Memory B cell (primary cell): ENCODE measurements around the gene WNT5A.

Source experiments
- ATAC-seq: fragments of 150-1000 bp; cut with Tn5 transposase; 2 replicates; pipeline ENCODE4 v1.10.0; 2021; ENCODE audit warnings: low read depth, mild to moderate bottlenecking, moderate library complexity
- DNase-seq, 2 donors: peaks; one replicate each; pipeline ENCODE4 v3.0.0; 2022; ENCODE audit warnings: low spot score in 2 of 2
- H3K27ac Mint-ChIP-seq: one replicate; pipeline ENCODE4 v1.8.0; 2022; ENCODE audit warnings: mild to moderate bottlenecking, moderate library complexity, mixed read lengths
- H3K27me3 Mint-ChIP-seq: one replicate; pipeline ENCODE4 v1.8.0; 2022; ENCODE audit warnings: mixed read lengths
- H3K36me3 Mint-ChIP-seq: one replicate; pipeline ENCODE4 v1.8.0; 2022; ENCODE audit warnings: mild to moderate bottlenecking, mixed read lengths
- H3K4me1 Mint-ChIP-seq: one replicate; pipeline ENCODE4 v1.8.0; 2022; ENCODE audit warnings: mixed read lengths
- H3K4me3 Mint-ChIP-seq: one replicate; pipeline ENCODE4 v1.8.0; 2022; ENCODE audit warnings: mild to moderate bottlenecking, moderate library complexity, mixed read lengths
- H3K9me3 Mint-ChIP-seq: one replicate; pipeline ENCODE4 v1.8.0; 2022; ENCODE audit warnings: mixed read lengths

The WNT5A gene

DNA sequence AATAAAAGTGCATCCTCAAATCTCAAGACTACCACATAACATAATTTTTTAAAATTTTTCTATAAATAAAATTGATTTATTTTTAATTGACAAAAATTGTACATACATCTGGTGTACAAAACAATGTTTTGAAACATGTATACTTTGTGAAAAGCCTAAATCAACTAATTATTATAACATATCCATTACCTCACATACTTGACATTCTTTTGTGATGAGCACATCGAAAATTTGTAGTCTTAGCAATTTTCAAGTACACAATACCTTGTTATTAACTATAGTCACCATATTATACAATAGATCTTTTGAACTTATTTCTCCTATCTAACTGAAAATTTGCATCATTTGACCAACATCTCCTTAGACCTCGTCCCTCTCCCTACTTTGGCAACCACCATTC lies 7.9 kb upstream of the WNT5A start:
- peaks cover 6% of the 10 kb centered on the region for H3K27me3 Mint-ChIP-seq
- H3K4me1 Mint-ChIP-seq = no peaks in the 10 kb centered on the region
- H3K4me3 Mint-ChIP-seq = no peak overlapping the region
- no peaks in the 10 kb centered on the region for H3K36me3 Mint-ChIP-seq
- ATAC-seq = no peak
- H3K9me3 Mint-ChIP-seq = peaks cover 2% of the 10 kb centered on the region
- H3K27ac Mint-ChIP-seq = no peak overlapping the region
- no peak for DNase-seq

DNA sequence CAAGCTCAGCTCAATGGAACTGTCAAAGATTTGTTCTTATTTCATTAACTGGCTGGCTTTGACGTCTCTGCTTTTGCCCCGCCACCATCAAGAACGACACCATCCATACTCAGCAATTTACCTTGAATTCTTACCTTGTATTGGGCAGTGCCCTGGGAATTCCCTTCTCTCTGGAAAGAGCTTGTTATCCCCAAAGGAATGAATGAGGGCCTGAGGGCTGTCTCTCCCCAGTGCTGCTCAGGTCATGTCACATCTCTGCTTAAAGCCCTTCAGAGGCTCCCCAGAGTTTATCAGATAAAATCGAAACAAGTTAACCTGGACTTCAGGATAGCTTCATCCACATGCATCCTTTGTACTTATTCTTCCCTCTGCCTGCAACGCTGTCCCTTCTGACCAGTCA lies 5.9 kb upstream of the WNT5A start:
- Mint-ChIP-seq H3K36me3 (no peaks in the 10 kb centered on the region), H3K27me3 (peaks cover 16% of the 10 kb centered on the region), H3K4me1 (peaks cover 4% of the 10 kb centered on the region), H3K9me3 (peaks cover 2% of the 10 kb centered on the region), H3K4me3 (no peak overlapping the region), H3K27ac (no peak overlapping the region)
- DNase-seq = no peak
- ATAC-seq = no peak

DNA sequence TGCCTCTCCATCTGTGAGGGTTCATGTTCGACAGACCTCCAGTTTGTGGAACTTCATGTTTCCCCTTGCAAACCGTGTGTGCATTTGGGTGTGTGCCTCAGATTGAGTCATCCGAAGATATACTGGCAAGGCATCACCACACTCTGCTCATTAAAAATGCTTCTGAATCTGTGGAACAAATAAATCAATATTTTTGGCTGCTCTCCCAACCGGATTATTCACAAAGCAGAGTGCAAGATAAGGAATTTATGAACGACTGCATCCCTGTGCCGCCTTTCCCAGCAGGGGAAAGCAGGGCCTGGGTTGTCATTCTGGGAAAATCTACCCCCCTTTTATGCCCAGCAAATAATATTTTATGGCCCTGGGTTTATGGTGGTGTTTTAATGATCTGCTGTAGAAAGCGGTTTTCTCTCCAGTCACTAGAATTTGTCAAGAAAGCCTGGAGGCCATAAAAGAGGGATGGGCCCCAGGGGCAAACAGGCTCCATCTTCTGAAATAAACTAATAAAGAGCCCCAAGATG lies 4.2 kb upstream of the WNT5A start:
- Mint-ChIP-seq H3K9me3 (peaks cover 2% of the 10 kb centered on the region), H3K36me3 (no peaks in the 10 kb centered on the region), H3K4me3 (no peak overlapping the region), H3K27me3 (peaks cover 19% of the 10 kb centered on the region), H3K27ac (no peak overlapping the region), H3K4me1 (peaks cover 7% of the 10 kb centered on the region)
- DNase-seq (no peak), ATAC-seq (no peak)

- Mint-ChIP-seq H3K36me3 (no peaks in the 10 kb centered on the region), H3K27me3 (peaks cover 21% of the 10 kb centered on the region), H3K4me3 (no peak overlapping the region), H3K27ac (no peak overlapping the region), H3K9me3 (peaks cover 2% of the 10 kb centered on the region), H3K4me1 (peaks cover 9% of the 10 kb centered on the region)
- ATAC-seq (no peak), DNase-seq (no peak)
These were observed 3.3 kb upstream of the WNT5A start for GRCh38 chr3:55490276-55490913.

GRCh38 chr3:55489798-55490132 lies 2.7 kb upstream of the WNT5A start:
- no peaks in the 10 kb centered on the region for H3K9me3 Mint-ChIP-seq
- H3K4me1 Mint-ChIP-seq = peaks cover 11% of the 10 kb centered on the region
- DNase-seq (no peak), ATAC-seq (no peak)
- no peak overlapping the region for H3K27ac Mint-ChIP-seq
- no peaks in the 10 kb centered on the region for H3K36me3 Mint-ChIP-seq
- no peak overlapping the region for H3K4me3 Mint-ChIP-seq
- peaks cover 22% of the 10 kb centered on the region for H3K27me3 Mint-ChIP-seq

- peak overlapping the region; percentile 24 for H3K4me3 Mint-ChIP-seq
- H3K9me3 Mint-ChIP-seq = no peaks in the 10 kb centered on the region
- no peak overlapping the region for H3K27ac Mint-ChIP-seq
- DNase-seq = no peak
- ATAC-seq = no peak
- peaks cover 13% of the 10 kb centered on the region for H3K4me1 Mint-ChIP-seq
- no peaks in the 10 kb centered on the region for H3K36me3 Mint-ChIP-seq
- peaks cover 23% of the 10 kb centered on the region for H3K27me3 Mint-ChIP-seq
These were observed 1.4 kb upstream of the WNT5A start for GRCh38 chr3:55488398-55489055.

DNA sequence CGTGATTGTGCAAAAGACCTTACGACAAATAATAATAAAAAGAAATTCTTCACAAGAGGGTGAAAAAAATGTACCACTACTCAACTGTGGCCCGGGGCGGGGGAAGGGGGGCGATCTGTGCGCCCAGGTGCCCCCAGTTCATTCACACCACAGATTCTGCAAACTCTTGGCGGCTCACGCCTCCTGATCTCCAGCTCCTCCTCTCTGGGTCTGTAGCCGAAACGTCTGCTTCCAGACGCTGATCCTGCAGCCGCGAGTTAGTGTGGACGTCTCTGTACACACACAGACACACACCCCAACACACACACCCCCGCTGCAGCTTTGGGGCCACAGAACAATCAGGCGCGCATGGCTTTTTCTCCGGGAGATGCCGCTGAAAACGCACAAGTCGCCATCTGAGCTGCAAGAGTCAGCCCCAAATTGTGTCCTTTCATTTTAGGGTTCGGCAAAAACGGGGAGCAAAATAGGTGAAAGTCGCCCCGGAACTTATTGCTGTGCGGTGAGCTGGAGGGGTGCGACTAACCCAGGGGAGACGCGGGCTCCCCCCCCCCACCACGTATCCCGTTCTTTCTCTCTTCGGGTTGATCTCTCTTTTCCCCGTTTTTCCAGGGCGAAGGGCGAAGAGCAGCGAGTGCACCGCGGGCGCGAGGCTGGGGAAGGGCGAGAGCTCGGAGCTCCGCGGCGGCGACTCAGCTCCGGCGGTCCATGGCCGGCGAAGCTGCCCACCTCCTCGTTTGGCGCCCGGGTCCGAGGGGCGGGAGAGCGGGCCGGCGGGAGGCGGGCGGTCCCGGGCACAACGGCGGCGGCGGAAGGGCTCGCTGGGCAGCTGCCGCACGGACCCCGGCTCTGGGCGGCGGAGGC lies 505 bp upstream of the WNT5A start:
- Mint-ChIP-seq H3K36me3 (no peaks in the 10 kb centered on the region), H3K4me1 (peaks cover 13% of the 10 kb centered on the region), H3K9me3 (no peaks in the 10 kb centered on the region), H3K27me3 (peaks cover 31% of the 10 kb centered on the region), H3K4me3 (peak overlapping the region; percentile 71), H3K27ac (no peak overlapping the region)
- no peak for ATAC-seq
- DNase-seq = no peak

DNA sequence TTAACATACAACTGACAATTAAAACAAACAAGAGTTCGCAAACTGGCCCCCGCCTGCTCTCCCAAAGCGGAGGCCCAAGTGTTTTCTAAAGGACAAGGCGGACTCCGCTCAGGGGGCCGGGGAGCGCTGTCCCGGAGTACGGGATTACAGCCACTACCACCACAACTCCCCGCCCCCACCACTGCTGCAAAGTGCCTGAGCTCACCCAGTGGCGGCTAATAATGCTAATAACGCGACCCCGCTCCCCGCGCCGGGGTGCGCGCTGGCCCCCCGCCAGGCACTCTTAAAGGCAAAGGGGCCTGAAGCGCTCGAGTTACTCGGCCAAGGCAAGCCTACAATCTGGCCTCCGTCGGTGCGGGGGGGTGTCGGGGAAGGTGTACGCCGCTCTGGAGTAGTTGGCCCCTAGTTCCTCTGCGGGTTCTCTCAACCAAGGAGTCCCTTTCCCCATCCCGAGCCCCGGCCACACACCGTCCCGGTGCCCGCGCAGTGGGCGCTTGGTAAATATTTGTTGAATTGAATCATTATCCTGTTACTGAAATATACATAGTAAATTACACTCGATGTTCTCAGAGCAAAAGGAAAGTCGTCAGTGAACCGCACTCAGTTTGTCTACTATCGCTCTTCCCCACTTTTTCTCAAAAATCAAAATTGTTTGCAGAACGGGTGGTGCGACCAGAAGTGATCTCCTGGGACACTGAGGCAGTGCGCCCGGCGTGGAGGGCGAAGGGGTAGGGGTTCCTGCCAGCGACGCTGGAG lies 827 bp downstream of the WNT5A start:
- Mint-ChIP-seq H3K4me3 (peak overlapping the region; percentile 63), H3K9me3 (no peaks in the 10 kb centered on the region), H3K27me3 (peaks cover 32% of the 10 kb centered on the region), H3K4me1 (peaks cover 13% of the 10 kb centered on the region), H3K36me3 (peaks cover 2% of the 10 kb centered on the region), H3K27ac (no peak overlapping the region)
- ATAC-seq = no peak
- DNase-seq = no peak

DNA sequence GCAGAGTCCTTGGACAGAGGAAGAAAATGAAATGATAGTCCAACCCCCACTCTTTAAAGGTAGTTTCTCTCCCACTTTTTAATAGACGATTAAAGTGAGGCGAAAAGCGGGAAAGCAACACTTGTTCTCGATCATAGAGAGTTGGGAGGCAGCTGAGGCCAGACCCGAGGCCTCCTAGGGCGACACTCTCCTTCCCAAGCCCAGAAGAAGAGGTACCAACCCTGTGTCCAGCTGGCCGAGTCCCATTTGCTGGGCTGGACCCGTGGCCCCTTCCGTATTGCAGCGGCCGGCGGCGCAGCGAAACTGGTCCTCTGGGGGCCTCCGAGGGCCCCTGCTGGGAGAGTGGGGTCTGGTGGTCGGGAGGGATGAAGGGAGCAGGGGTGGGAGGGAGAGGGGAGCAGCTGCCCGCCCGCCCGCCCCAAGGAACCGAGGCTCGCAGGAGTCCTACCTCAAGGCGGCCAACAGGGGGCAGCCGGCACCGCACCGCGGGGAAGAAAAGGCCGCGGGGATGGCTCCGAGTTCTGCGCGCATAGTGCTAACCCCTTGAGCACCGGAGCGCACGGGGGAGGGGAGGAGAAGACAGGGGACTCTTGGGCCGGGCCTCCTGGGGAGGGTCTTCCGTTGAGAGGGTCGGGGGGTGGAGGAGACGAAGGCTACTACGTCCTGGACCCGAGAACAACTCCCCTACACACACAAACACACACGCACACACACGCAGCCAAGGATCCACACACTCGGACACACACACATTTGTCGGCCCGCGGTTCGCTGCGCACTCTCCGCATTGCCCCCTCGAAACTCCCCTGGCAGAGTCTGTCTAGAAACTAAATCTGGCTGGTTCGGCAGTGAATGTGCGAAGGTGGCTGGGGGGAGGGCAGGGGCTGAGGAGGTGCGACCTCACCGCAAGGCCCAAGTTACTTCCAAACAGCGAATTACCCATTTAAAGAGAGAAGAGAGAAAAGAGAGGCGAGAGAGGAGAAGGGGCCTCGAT lies 2.0 kb downstream of the WNT5A start:
- no peaks in the 10 kb centered on the region for H3K9me3 Mint-ChIP-seq
- H3K4me3 Mint-ChIP-seq = no peak overlapping the region
- H3K4me1 Mint-ChIP-seq = peaks cover 13% of the 10 kb centered on the region
- no peak for ATAC-seq
- no peak overlapping the region for H3K27ac Mint-ChIP-seq
- peaks cover 36% of the 10 kb centered on the region for H3K27me3 Mint-ChIP-seq
- DNase-seq = no peak
- peaks cover 2% of the 10 kb centered on the region for H3K36me3 Mint-ChIP-seq

DNA sequence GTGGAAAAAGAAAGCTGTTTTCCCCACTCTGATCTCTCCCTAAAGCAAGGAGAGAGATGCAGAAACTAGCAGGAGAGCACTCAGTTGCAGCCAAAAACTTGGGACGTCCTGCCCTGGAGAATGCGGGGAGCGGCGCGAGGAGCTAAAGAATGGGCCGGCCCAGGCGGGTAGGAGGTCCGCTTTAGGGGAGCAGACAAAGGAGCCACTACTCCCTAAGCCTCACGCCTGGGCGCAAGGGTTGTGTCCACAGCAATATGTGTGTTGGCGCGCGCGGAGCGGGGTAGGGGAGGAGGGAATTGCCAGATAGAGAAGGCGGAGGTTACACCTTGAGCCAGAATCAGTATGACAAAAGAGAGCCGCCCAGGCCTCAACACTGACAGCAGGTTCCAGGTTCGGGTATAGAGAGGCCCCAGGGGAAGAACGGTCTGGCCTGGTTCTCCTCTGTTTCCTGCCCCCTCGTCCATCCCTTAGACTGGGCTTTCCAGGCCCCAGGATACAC lies 2.9 kb downstream of the WNT5A start:
- H3K4me1 Mint-ChIP-seq = peaks cover 13% of the 10 kb centered on the region
- ATAC-seq (no peak), DNase-seq (no peak)
- H3K9me3 Mint-ChIP-seq = no peaks in the 10 kb centered on the region
- H3K27me3 Mint-ChIP-seq = peaks cover 35% of the 10 kb centered on the region
- peaks cover 2% of the 10 kb centered on the region for H3K36me3 Mint-ChIP-seq
- H3K4me3 Mint-ChIP-seq = no peak overlapping the region
- no peak overlapping the region for H3K27ac Mint-ChIP-seq

DNA sequence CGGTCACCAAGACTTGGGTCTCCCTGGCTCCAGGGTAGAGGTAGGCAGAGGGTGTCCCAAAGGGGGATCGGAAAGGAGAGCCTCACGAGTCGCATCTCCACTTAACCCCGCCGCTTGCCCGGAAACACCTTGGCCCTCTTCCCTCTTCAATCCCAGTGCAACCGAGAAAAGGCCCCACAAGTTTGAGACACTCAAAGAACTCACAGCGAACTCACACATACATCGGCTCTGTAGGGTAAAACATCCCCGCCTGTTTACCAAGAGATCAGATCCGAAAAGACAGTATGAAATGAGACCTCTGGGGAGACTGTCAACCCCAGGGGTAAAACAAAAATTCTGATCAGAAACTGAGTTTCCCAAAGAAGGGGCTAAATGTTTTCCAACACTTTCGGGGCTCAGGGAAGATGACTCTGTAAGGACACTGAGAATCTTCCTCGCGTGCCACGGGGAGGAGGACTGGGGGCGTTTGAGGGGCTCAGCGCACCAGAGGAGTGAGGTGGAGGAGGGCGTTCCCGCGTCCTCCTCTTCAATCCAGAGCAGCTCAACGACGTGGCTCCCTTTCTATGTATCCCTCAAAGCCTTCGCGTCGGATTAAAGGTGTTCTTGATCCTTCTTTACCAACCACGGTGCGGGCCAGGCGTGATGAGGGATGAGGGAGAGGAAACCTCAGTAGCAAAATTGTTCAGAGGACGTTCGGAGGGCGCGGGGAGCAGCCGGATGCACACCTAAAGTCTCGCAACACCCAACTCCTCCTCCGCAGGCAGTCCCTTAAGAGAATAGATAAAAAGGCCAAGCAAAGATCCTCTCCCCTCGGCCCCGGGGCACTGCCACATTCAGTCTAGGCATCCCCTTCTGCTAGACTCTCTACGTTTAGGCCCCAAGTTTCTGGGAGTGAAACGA lies 3.7 kb downstream of the WNT5A start:
- H3K27me3 Mint-ChIP-seq = peaks cover 30% of the 10 kb centered on the region
- DNase-seq (no peak), ATAC-seq (no peak)
- H3K27ac Mint-ChIP-seq = no peak overlapping the region
- H3K4me3 Mint-ChIP-seq = no peak overlapping the region
- H3K9me3 Mint-ChIP-seq = no peaks in the 10 kb centered on the region
- H3K4me1 Mint-ChIP-seq = peaks cover 9% of the 10 kb centered on the region
- H3K36me3 Mint-ChIP-seq = peaks cover 2% of the 10 kb centered on the region

GRCh38 chr3:55482496-55483195 lies 4.5 kb downstream of the WNT5A start:
- no peak overlapping the region for H3K4me3 Mint-ChIP-seq
- H3K9me3 Mint-ChIP-seq = no peaks in the 10 kb centered on the region

More at GRCh38 chr3:55482496-55483195, 4.5 kb downstream of the WNT5A start:
- no peak for ATAC-seq
- Mint-ChIP-seq H3K27ac (no peak overlapping the region), H3K36me3 (peaks cover 2% of the 10 kb centered on the region), H3K4me1 (peaks cover 9% of the 10 kb centered on the region), H3K27me3 (peaks cover 30% of the 10 kb centered on the region)
- no peak for DNase-seq
